Epidermal melanocyte (primary cell): ENCODE results near the gene TRMT10B.
"Not testable (repeated sequence)": the region's sequence is repeated elsewhere in the genome, so short reads cannot be mapped to it uniquely, and the experiment has no call there.

ENCODE experiments used
- DNase-seq: peaks from one replicate; pipeline ENCODE4 v3.0.0; 2011; ENCODE audit warnings: low spot score; ENCODE audit not compliant: insufficient read length

Gene TRMT10B

DNA sequence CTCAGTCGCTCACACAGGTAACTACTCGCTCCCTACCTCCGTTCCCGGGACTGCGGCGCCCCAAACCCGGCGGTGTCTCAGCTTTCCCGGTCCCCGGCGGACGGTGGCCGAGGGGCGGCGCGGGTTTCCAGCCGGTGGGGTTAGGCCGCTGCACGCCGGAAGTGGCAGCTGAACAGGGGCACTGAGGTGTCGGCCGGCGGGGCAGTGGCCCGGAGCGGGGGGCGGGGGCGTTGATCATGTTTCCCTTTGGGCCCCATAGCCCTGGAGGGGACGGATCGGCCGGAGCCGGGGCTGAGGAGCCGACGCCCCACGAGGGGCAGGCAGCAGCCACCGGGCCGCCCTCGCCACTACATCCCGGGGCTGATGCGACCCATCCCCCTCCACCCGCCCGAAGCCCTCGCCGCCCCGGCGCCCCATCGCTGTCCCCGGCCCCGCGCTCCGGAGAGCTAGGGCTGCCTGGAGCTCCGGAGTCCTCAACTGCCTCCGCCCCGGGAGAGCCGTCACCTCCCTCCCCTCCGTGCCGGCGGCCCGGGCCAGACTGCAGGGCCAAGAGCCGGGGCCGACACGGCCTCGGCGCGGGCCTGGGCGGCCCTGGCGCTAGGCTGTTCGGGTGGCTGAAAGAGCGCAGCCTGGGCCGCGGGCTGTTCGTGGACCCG is 47.2 kb downstream of the TRMT10B start, which contains the start of gene DCAF10:
Gene DCAF10, plus strand, starts transcription at position 167 of the 656 bp plus-strand sequence. Its CDS starts 70 bp downstream, at position 237.
- peak; percentile 42 for DNase-seq

GRCh38 chr9:37801287-37801850 is 47.8 kb downstream of the TRMT10B start:
- DNase-seq, result no peak

DNA sequence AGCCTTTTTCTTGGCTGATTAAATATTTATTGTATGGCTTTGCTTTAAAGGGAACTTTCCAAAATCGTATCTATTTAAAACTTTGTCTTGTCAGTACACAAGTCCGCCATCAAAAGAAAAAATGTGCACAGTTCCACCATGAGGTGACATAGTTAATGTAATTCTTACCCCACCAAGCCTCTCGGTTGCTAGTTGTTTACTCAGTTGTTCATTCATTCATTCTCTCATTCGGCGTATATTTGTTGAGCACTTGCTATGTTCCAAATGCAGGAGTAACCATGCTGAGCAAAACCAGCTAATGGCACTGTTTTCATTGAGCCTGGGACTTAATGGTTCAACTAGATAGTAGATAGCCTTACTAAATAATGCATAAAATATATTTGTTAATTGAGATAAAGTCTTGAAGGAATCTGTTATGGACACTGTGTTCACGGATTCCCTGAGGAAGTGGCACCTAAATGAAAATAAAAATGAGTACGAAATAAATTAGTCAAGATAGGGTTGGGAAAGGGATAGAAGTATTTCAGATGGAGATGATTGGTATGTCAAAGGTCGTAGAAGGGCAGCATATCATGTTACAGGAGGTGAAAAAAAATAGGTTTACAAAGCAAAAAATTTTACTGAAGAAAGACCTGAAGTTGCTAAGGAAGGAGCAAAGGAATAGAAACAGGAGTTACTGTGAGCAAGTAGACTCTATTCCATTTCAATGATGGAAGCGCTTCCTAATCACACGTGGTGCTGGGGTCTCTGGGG is 48.5 kb downstream of the TRMT10B start:
- DNase-seq, result no peak

DNA sequence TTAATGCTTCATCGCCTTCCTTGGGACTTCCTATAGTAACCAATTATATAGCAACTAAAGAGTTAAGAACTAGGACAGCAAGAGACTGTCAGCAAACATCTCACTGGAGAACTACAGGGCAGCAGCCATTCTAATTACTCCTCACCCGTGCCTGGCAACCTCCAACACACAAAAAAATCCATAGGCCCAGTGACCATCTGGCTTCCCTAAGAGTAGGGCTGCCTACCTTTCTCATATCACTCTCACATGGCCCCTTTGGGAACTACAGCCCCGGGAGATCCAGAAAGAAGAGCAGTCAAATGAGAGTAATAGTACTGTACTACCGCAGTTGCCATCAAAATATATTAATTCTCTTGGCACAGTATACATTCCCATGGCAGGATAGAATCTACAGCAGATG is 52.7 kb downstream of the TRMT10B start:
- DNase-seq, result no peak

GRCh38 chr9:37809676-37810075 is 56.1 kb downstream of the TRMT10B start:
- DNase-seq, result not testable (repeated sequence)

GRCh38 chr9:37811906-37812476 is 58.4 kb downstream of the TRMT10B start:
- DNase-seq, result no peak

DNA sequence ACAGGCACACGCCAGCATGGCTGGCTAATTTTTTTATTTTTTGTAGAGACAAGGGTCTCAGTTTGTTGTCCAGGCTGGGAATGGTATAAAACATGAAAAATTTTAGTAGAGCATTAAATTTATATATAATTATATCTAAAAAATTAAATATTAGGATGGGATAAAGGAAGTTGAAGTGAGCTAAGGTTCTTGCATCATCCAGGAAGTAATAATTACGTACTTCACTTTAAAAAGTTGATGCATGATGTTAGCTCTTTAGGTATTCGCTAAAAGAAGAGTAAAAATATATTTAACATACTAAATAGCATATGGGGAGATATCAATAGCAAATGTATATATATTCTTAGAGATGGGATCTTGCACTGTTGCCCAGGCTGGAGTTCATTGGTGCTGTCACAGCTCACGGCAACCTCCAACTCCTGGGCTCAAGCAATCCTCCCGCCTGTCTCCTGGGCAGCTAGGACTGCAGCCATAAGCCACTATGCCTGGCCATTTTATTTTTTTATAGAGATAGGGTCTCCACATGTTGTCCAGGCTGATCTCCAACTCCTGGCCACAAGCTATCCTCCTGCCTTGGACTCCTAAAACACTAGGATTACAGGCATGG is 59.3 kb downstream of the TRMT10B start:
- no peak for DNase-seq

DNA sequence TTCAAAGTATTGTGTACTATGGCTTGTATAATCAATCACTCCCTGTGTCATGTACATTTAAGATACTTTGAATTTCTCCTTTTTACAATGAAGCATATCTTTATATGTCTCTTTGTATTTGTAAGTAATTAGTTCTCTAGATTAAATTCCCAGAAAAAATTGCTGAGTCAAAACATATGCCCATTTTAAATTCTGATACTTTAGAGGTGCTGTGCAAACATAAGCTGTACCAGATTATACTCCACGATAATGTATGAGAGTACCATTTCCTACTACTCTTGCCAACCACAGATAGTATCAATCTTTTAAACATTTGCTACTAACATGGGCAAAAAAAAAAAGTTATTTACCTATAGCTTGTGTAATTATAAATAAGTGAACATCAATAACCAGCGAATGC is 65.2 kb downstream of the TRMT10B start:
- DNase-seq, result no peak

DNA sequence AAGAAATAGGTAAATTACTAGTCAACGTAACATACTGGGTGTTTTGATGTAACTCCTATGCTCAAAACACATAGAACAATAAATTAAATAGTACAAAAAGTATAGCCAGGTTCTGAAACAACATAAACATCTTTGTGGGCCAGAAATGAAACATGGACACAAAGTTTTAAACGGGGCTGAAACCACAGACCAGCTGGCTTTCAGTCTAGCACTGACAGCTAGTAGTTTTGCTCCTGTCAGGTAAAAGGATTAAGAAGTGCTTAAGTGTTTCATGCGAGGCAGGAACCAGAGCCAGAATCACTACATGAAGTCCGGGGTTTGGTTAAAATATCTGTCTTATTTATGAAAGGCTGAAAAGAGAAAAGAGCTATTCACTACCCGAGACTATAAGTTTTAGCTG is 66.5 kb downstream of the TRMT10B start:
- no peak for DNase-seq

GRCh38 chr9:37825174-37825573 is 71.6 kb downstream of the TRMT10B start:
- DNase-seq, result not testable (repeated sequence)

DNA sequence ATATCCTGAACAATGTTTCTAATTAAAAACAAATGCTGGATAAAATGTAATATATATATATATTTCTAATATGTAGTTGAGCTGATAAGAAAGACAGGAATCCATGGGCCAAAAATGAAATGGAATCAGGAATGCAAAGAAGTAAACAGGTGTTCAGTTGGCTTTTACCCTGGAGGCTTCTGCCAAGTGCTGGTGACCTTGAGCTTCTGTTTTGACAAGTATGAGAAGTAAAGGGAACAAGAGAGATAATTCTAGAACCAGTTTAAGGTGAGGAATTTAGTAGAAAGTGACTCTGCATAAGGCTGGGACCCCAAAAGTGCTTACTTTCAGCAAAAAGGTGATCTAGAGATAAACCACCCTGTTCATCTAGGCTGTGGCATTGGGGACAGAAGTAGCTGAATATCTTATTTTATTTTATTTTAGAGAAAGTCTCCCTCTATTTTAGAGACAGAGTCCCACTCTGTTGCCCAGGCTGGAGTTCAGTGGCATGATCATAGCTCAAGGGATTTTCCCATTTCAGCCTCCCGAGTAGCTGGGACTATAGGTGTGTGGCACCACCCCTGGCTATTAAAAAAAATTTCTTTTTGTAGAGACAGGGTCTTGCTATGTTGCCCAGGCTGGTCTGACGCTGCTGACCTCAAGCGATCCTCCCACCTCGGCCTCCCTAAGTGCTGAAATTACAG is 74.0 kb downstream of the TRMT10B start:
- DNase-seq, result no peak
